ENCODE results near the gene ABCC8. TPM values are rescaled to one million over a fixed set of nuclear protein-coding genes. Genes with fewer than 3 reads are reported as not detected.

ABCC8 gene
- total and polyA plus RNA-seq, 4 experiments from 2014 or later: not detected

- H3K4me3 Mint-ChIP-seq: no peak overlapping the region
- ChIA-PET POLR2A (ENCODE audit: partially characterized antibody) (no interaction called here), CTCF (ENCODE audit: partially characterized antibody) (interaction anchor here (1.2 kb wide), 2 partner anchors 16 kb away, joined by 3 to 4 read pairs; no protein-coding TSS in a partner anchor)
- Histone ChIP-seq H3K9me3 (ENCODE audit: control insufficient read depth in 1 of 2, low read length in 2 of 2) (no peaks in the 10 kb centered on the region), H3K36me3 (ENCODE audit: insufficient read depth, low read length) (no peaks in the 10 kb centered on the region), H3K4me1 (ENCODE audit: insufficient read depth, low read length) (no peaks in the 10 kb centered on the region), H3K27me3 (ENCODE audit: insufficient read depth, low read length) (no peaks in the 10 kb centered on the region), H3K4me3 (ENCODE audit: low read length in 2 of 2) (no peak overlapping the region), H3K27ac (ENCODE audit: low read depth, low read length) (no peak overlapping the region)
- no peaks in the 10 kb centered on the region for H3K27me3 Mint-ChIP-seq
- intact Hi-C loops (cut with micrococcal nuclease): no loop called here
- no peaks in the 10 kb centered on the region for H3K36me3 Mint-ChIP-seq
- DNase-seq: no peak
- peak overlapping the region in 1 of 7 donors; percentile 79 for H3K27ac Mint-ChIP-seq
- H3K9me3 Mint-ChIP-seq: peaks cover 0 to 2% (median 0%) of the 10 kb centered on the region in 8 donors
- no peaks in the 10 kb centered on the region for H3K4me1 Mint-ChIP-seq
Measured at GRCh38 chr11:17400048-17400775, 76.4 kb downstream of the ABCC8 start.

- no peak overlapping the region for H3K4me3 ChIP-seq (ENCODE audit: low read length in 2 of 2)
- Mint-ChIP-seq H3K27ac (no peak overlapping the region), H3K9me3 (peaks cover 0 to 2% (median 0%) of the 10 kb centered on the region in 8 donors), H3K27me3 (no peaks in the 10 kb centered on the region), H3K36me3 (no peaks in the 10 kb centered on the region), H3K4me1 (no peaks in the 10 kb centered on the region), H3K4me3 (no peak overlapping the region)
- no peaks in the 10 kb centered on the region for H3K36me3 ChIP-seq (ENCODE audit: insufficient read depth, low read length)
- no peak for DNase-seq
- H3K27ac ChIP-seq (ENCODE audit: low read depth, low read length): no peak overlapping the region
- ChIA-PET CTCF (ENCODE audit: partially characterized antibody) (interaction anchor here (1.2 kb wide), 1 partner anchor 15 kb away, joined by 4 read pairs; no protein-coding TSS in a partner anchor), POLR2A (ENCODE audit: partially characterized antibody) (no interaction called here)
- no peaks in the 10 kb centered on the region for H3K9me3 ChIP-seq (ENCODE audit: control insufficient read depth in 1 of 2, low read length in 2 of 2)
- no peaks in the 10 kb centered on the region for H3K4me1 ChIP-seq (ENCODE audit: insufficient read depth, low read length)
- no peaks in the 10 kb centered on the region for H3K27me3 ChIP-seq (ENCODE audit: insufficient read depth, low read length)
- intact Hi-C loops (cut with micrococcal nuclease): no loop called here
Measured at GRCh38 chr11:17399236-17399635, 77.4 kb downstream of the ABCC8 start.

GRCh38 chr11:17397311-17398002 lies 79.2 kb downstream of the ABCC8 start:
- Histone ChIP-seq H3K27ac (ENCODE audit: low read depth, low read length) (no peak overlapping the region), H3K4me3 (ENCODE audit: low read length in 2 of 2) (no peak overlapping the region), H3K9me3 (ENCODE audit: control insufficient read depth in 1 of 2, low read length in 2 of 2) (no peaks in the 10 kb centered on the region), H3K36me3 (ENCODE audit: insufficient read depth, low read length) (no peaks in the 10 kb centered on the region), H3K27me3 (ENCODE audit: insufficient read depth, low read length) (no peaks in the 10 kb centered on the region), H3K4me1 (ENCODE audit: insufficient read depth, low read length) (no peaks in the 10 kb centered on the region)
- H3K36me3 Mint-ChIP-seq: no peaks in the 10 kb centered on the region
- no peak overlapping the region for H3K27ac Mint-ChIP-seq
- no peak overlapping the region for H3K4me3 Mint-ChIP-seq
- no peak for DNase-seq
- peaks cover 0 to 2% (median 0%) of the 10 kb centered on the region in 8 donors for H3K9me3 Mint-ChIP-seq
- H3K4me1 Mint-ChIP-seq: no peaks in the 10 kb centered on the region
- intact Hi-C loops (cut with micrococcal nuclease): no loop called here
- no peaks in the 10 kb centered on the region for H3K27me3 Mint-ChIP-seq
- POLR2A ChIA-PET (ENCODE audit: partially characterized antibody): no interaction called here
- CTCF ChIA-PET (ENCODE audit: partially characterized antibody): interaction anchor here (0.8 to 2.1 kb wide), 2 partner anchors 14 to 43 kb away, joined by 3 to 8 read pairs; no protein-coding TSS in a partner anchor

GRCh38 chr11:17396598-17397310 lies 79.9 kb downstream of the ABCC8 start:
- Mint-ChIP-seq H3K27me3 (no peaks in the 10 kb centered on the region), H3K27ac (no peak overlapping the region), H3K4me3 (no peak overlapping the region), H3K4me1 (no peaks in the 10 kb centered on the region), H3K9me3 (peaks cover 0 to 2% (median 0%) of the 10 kb centered on the region in 8 donors), H3K36me3 (no peaks in the 10 kb centered on the region)
- no peaks in the 10 kb centered on the region for H3K4me1 ChIP-seq (ENCODE audit: insufficient read depth, low read length)
- CTCF ChIA-PET (ENCODE audit: partially characterized antibody): interaction anchor here (0.8 to 2.1 kb wide), 3 partner anchors 13 to 43 kb away, joined by 3 to 8 read pairs (median 3); no protein-coding TSS in a partner anchor
- H3K27me3 ChIP-seq (ENCODE audit: insufficient read depth, low read length): no peaks in the 10 kb centered on the region
- H3K36me3 ChIP-seq (ENCODE audit: insufficient read depth, low read length): no peaks in the 10 kb centered on the region
- no peak for DNase-seq
- intact Hi-C loops (cut with micrococcal nuclease): no loop called here
- H3K27ac ChIP-seq (ENCODE audit: low read depth, low read length): no peak overlapping the region
- H3K4me3 ChIP-seq (ENCODE audit: low read length in 2 of 2): no peak overlapping the region
- H3K9me3 ChIP-seq (ENCODE audit: control insufficient read depth in 1 of 2, low read length in 2 of 2): no peaks in the 10 kb centered on the region
- POLR2A ChIA-PET (ENCODE audit: partially characterized antibody): no interaction called here

DNA sequence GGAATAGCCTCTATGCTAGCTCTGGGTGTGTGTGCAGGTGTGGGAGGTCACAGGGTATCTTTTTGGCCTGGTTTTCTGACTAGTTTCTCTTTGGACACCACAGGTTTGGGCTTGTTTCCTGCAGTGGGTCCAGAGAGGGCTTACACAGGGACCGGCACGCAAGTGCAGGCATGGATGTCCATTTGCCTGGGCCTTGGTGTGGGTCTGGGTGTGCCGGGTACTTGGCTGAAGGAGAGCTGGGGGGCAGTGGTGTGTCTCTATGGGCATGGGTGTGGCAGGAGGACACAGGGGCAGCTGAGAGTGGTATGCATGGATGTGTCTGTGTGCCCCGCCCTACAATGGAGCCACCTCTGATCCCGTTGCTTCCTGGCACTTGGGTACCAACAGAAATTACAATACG lies 80.7 kb downstream of the ABCC8 start:
- ChIA-PET CTCF (ENCODE audit: partially characterized antibody) (interaction anchor here (0.6 to 0.9 kb wide), 2 partner anchors 9 to 12 kb away, joined by 3 read pairs; no protein-coding TSS in a partner anchor), POLR2A (ENCODE audit: partially characterized antibody) (no interaction called here)
- Mint-ChIP-seq H3K4me3 (no peak overlapping the region), H3K27ac (no peak overlapping the region), H3K36me3 (no peaks in the 10 kb centered on the region), H3K9me3 (peaks cover 0 to 2% (median 0%) of the 10 kb centered on the region in 8 donors), H3K4me1 (no peaks in the 10 kb centered on the region), H3K27me3 (peaks cover 0 to 1% of the 10 kb centered on the region in 2 donors)
- Histone ChIP-seq H3K4me3 (ENCODE audit: low read length in 2 of 2) (no peak overlapping the region), H3K27ac (ENCODE audit: low read depth, low read length) (no peak overlapping the region), H3K4me1 (ENCODE audit: insufficient read depth, low read length) (no peaks in the 10 kb centered on the region), H3K27me3 (ENCODE audit: insufficient read depth, low read length) (no peaks in the 10 kb centered on the region), H3K36me3 (ENCODE audit: insufficient read depth, low read length) (no peaks in the 10 kb centered on the region), H3K9me3 (ENCODE audit: control insufficient read depth in 1 of 2, low read length in 2 of 2) (no peaks in the 10 kb centered on the region)
- intact Hi-C loops (cut with micrococcal nuclease): no loop called here
- DNase-seq: no peak

- peaks cover 0 to 2% of the 10 kb centered on the region in 2 donors for H3K27me3 Mint-ChIP-seq
- Histone ChIP-seq H3K9me3 (ENCODE audit: control insufficient read depth in 1 of 2, low read length in 2 of 2) (no peaks in the 10 kb centered on the region), H3K27ac (ENCODE audit: low read depth, low read length) (no peak overlapping the region), H3K4me1 (ENCODE audit: insufficient read depth, low read length) (no peaks in the 10 kb centered on the region), H3K36me3 (ENCODE audit: insufficient read depth, low read length) (no peaks in the 10 kb centered on the region), H3K4me3 (ENCODE audit: low read length in 2 of 2) (no peak overlapping the region), H3K27me3 (ENCODE audit: insufficient read depth, low read length) (no peaks in the 10 kb centered on the region)
- no peaks in the 10 kb centered on the region for H3K36me3 Mint-ChIP-seq
- H3K4me1 Mint-ChIP-seq: no peaks in the 10 kb centered on the region
- DNase-seq: no peak
- POLR2A ChIA-PET (ENCODE audit: partially characterized antibody): no interaction called here
- intact Hi-C loops (cut with micrococcal nuclease): no loop called here
- no peak overlapping the region for H3K27ac Mint-ChIP-seq
- H3K4me3 Mint-ChIP-seq: no peak overlapping the region
- CTCF ChIA-PET (ENCODE audit: partially characterized antibody): interaction anchor here (0.6 to 0.9 kb wide), 2 partner anchors 9 to 11 kb away, joined by 3 read pairs; no protein-coding TSS in a partner anchor
- peaks cover 0 to 2% (median 0%) of the 10 kb centered on the region in 8 donors for H3K9me3 Mint-ChIP-seq
Measured at GRCh38 chr11:17395554-17395961, 81.1 kb downstream of the ABCC8 start.
